Measurements from ENCODE around the gene MAGI2.
A peak's percentile ranks its signal among the peaks of the same experiment; 100 is the strongest.
"Not testable (repeated sequence)": the region's sequence is repeated elsewhere in the genome, so short reads cannot be mapped to it uniquely, and the experiment has no call there.

The MAGI2 gene

DNA sequence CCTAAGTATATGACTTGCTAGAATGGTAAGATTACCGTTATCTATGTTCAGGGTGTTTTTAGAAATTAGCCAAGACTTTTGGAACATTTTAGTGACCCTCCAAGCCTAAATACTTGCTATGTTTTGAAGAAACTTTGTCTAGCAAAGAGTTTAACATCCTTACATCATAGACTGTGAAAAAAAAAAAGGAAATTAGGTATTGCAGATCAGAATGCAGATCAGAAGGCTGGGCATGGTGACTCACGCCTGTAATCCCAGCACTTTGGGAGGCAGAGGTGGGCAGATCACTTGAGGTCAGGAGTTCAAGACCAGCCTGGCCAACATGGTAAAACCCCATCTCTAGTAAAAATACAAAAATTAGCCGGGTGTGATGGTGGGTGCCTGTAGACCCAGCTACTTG lies 10.7 kb downstream of the MAGI2 start:
- FAIRE-seq: not testable (repeated sequence)

DNA sequence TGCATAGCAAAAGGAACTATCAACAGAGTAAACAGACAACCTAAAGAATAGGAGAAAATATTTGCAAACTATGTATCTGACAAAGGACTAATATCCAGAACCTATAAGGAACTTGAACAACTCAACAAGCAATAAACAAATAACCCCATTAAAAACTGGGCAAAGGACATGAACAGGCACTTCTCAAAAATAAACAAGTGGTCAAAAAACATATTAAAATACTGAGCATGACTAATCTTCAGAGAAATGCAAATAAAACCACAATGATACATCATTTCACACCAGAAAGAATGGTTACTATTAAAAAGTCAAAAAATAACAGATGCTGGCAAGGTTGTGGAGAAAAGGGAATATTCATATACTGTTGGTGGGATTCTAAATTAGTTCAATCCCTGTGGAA lies 17.1 kb downstream of the MAGI2 start:
- no peak for FAIRE-seq

DNA sequence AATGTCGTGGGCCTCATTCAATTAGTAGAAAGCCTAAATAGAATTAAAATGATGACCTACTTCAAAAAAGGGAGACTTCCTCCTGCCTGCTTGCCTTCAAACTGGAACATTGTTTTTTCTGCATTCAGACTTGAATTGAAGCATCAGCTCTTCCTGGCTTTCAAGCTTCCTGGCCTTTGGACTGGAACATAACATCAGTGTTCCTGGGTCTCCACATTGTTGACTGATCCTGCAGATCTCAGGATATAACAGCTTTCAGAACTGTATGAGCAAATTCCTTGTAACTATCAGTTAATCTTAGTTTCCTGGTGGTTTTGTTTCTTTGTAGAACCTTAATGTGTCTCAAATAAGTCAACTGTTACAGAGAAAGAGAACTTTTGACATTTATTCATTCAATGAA lies 18.6 kb downstream of the MAGI2 start:
- FAIRE-seq: no peak

DNA sequence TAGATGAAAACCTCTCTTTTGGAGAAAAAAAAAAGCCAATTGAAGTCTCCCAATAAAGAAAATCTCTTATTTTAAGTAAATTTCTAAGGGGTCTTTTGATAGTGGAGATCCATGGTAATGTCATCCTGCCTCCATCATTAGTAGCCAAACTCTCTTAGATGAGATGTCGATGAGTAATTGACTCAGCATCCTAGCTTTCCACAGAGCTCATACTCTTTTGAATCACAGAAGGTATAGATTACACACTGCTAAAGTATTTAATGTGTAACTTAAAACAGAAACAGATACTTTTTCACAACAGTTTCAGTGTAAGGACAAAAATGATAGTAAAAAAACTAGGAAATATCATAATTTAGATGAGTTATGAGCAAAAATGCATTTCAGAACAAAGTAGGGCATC lies 19.4 kb downstream of the MAGI2 start:
- no peak for FAIRE-seq

DNA sequence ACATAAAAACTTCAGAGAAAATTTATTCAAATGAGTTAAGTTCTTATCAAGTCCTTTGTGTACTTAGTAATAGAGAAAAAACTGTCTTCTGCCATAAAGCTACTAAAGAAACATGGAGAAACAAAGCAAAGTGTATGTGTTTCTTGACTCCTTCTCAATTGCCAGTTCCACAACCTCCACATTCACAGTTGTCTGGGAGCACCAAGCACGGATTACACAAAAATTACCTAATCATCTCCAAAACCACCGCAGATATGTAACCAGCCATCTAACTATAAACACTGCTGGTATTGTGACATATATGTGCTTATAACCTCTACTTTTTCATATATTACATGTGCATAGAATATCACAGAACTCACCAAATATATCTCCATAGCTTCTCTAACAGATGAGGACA lies 23.1 kb downstream of the MAGI2 start:
- FAIRE-seq: no peak

DNA sequence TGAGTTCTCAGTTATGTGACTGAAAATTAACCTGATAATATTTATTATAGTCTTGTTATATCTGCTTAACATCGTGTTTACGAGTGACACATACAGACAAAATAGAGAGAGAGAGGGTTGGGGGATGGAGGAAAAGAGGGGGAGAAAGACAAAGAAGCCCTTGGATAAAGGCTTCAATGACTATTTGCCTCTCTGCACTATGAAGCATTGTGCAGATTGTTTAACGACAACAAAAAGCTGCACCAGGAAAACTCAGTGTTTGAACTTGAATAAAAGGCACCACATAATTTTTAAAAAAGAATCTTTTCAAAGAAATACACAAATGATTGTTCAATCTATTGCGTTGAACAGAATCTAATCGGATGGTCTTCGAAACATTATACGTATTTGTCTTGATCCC lies 27.8 kb downstream of the MAGI2 start:
- FAIRE-seq: no peak

DNA sequence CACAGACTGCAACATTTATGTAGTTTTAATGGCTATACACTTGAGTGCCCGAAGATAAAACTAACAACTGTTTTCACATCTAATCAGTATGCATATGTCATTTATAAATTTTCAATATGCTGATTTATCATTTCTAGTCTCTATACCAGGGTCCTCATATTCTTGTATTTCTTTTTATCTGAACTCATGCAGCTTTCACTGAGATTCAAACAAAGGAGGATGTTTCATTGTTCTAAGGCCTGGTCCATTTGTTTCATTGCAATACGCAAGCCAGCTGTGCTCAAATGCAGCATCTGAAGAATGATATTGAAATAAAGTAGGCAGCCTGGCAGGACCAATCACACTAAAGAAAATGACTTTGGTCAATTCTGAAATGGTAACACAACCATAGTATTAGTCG lies 31.7 kb downstream of the MAGI2 start:
- no peak for FAIRE-seq

DNA sequence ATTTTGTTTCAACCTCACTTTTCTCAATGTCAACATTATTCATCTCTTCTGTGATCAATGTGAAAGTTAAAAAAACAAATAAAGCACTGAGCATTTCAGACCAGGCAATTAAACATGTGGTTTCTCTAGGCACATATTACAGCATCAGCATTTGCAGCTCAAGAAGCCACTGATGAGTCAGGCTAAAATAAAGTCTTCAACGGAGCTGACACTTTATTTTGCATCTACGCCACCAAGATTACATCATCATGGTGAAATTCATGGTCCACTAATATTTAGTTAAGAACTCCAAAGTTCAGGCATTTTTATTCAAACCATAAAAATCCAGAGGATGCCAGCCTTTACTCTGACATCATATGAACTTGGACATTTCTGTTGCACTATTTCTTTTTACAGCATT lies 33.0 kb downstream of the MAGI2 start:
- FAIRE-seq: peak; percentile 99

DNA sequence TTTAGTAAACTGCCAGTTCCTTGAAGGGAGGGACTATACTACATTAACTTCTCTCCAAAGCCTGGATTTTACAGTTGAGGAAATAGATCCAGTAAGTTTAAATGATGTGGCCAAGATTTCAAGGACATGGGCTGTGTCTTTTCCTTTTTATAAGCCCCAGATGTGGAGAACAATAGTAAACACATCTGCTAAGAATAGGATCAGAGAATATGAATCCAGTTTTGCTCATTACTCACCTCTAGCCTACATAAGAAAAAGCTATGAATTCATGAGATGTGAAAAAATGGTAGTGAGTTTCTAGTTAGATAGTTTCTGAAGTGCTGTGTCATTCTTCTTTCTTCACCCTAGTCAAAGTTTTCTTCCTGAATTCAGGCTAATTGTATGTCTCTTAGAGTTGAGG lies 38.6 kb downstream of the MAGI2 start:
- peak; percentile 9 for FAIRE-seq

DNA sequence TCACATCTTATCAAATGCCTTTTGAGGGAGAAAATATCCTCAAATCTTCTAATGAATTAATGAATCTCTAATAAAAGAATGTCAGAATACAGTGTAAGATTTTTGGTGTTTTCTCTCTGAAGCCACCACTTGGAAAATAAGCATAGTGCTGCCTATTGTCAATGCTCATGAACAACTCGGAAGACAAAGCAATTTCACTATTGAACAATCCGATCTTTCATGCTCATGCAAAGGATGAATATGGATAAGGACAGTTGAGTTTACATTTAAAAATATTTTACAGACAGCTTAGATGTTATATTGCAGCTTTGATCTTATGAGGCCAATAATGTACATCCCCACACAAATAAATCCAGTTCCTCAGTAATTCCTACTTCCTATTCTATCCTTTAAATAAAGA lies 40.6 kb downstream of the MAGI2 start:
- no peak for FAIRE-seq

DNA sequence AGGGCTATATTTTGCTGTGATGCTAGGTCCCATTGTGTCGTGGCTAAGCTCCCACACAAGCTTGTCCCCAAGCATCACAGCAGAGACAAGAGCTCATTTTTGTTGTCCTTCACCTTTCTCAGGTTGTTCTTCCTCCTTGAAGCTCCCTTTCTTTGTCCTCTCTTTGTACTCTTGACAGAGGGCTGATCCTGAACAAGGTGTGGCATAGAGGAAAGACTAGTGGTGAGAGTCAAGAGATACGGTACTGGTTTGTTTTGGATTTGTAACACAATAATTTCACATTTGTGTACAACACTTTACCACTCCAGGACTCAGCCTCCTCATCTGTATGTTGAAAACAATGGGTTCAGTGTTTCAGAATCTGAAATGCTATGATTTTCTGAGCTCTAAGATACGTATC lies 41.0 kb downstream of the MAGI2 start:
- no peak for FAIRE-seq

DNA sequence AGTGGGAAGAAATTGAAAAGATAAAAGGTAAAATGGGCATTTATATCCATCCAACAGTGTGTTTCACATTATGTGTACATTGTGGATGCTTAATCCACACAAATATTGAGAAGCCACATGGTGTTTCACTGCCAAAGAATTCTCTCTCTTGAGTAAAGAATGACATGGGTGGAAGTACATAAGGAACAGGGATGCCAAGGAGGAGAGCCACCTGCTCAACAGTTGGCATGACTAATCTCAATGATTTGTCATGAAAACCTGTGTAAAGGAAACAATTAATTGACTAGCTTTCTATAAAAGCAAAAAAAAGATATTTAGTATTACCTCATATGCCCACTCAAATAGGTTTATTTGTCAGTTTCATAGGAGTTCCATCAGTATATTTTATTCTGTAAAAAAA lies 43.1 kb downstream of the MAGI2 start:
- no peak for FAIRE-seq

DNA sequence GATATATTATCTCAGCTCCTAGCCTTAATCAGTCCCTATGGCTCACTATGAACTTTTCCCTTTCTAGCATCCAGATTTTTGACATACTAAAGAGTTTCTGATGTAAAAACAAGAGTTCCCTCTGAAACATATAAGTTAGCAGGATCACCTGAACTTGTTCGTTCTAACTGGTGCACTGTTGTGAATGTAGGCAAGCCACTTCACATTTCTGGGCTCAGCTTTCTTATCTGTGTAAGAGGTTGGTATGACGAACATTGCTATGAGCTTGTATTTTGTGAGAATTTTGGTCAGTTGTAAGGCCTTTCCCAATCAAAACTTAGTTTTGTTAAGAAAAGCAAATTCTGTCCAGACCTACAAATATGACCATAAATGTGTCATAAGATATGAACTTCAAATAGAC lies 46.1 kb downstream of the MAGI2 start:
- no peak for FAIRE-seq

DNA sequence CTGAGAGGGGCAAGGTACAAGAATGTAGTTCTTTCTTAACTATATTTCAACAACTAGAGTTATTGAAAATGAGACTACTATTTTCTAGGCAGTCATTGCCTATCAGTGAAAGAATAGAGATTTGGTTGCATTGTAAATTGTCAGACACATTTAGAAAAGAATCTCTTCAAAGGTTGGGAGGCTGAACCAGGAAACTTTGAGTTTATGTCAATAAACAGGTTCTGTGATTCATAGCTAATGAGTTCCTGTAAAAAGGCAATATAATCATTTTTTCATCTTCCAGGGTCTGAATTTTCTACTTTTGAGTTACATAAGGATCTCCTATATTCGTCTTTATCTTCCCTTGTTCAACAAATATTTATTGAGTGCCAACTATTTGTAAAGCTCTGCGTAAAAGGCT lies 47.1 kb downstream of the MAGI2 start:
- no peak for FAIRE-seq

DNA sequence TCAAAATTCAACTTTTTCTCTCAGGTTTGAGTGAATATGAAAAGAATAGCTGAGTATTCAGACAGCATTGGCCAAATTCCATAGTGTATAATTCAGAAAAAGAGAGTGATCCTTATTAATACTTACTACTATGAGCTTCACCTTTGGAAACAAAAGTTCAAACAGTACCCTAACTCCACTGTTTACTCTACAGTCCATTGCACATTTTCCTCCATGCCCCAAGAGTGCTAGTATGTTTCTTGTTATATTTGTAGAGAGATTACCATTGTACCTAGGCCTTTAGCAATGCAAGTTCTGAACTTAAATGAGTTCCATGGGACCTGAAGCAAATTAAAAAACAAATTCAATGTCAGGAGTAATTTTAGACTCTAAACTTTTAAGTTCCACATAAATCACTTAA lies 48.1 kb downstream of the MAGI2 start:
- FAIRE-seq: peak; percentile 78

DNA sequence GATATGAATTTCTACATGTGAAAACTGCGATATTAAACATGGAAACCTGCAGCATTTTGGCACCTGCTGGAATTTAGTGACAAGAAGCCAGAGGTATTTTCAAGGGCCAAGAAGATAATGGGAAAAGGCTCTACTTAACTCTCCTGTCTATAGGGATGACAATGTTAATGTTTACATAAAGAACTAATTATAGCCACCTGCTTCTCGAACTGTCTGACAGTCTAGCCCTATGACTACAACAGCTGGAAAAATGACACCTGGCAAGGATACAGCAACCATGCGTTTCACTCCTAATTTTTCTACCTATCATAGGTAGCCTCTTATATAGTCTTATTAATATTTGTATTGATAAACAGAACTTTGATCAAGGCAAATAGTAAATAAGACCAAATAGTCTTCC lies 49.6 kb downstream of the MAGI2 start:
- FAIRE-seq: peak; percentile 78

DNA sequence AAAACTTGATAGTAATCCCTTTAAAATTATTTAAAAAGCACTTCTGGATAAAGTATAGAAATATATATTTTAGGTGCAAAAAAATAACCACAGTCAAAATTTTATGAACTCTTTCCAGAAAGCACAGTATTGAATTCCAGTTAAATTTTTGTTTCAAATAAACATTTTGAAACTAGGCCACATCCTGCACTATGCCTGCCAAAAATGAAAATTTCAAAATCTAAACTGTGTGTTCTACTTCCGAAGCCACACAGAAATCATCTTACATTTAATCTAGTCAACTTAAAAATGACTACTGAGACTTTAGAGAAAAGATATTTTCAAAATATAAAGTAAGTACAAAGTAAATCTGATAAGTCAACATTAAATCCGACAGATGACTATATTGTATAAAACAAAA lies 50.0 kb downstream of the MAGI2 start:
- peak; percentile 24 for FAIRE-seq

DNA sequence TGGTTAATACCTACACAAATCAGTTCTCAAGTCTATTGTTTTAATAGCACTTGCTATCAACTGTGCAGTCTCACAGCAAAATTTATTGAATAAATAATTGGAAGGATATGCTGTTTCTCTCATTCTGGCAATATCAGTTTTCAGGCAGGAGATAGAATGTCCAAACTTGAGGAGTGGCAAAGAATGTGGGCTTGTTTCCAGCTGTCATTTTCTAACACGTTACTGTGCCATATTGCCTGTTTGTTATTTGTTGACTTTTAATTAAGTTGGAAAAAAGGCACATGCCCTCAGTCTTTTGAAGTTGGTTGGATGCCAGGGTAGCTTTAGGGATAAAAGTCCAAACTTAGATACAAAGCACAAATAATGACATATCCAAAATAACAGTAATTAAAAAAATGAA lies 52.2 kb downstream of the MAGI2 start:
- FAIRE-seq: no peak

DNA sequence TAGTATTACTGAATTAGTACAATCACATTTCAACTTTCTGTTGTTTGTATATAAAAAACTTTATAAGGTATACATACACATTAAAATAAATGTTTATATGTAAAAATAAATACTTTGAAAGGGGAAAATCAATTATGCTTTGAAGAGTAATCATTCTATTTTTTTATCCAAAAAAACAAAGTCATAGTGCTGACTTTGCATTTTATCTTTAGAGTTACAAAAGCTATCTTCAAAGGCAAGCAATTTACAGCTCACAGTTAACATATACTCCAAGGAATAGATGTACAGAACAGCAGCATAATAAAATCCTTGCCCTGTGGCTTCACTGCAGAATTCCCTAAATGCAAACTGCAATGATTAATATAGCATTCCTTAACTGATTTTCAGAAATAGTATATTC lies 53.2 kb downstream of the MAGI2 start:
- no peak for FAIRE-seq

DNA sequence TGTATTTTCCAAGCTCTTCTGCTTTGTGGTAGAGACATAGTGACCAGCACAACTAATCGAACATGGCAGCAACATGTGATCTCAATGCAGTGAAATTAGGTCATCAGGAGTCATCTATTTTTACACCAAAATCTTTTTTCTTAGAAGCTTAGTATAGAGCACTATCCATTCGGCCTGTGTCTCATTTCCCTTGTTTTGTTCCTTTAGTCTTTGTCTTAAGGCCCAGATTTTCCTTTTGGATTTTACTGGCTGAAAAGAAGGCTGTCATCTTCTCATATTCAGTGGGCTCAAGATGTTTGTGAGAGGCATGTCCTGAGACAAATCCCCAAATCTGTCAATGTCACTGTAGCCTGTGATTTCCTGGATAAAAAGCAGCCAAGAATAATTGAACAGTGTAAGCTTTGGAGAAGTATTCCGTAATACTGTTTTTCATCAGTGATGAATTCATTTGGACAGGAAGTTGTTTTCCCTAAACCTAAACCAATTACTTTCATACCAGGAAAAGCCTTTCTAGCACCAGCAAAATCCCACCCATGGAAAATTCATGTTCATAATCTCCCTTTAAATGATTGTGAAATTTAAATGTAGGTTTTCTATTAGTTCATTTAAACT lies 55.2 kb downstream of the MAGI2 start:
- peak; percentile 72 for FAIRE-seq

DNA sequence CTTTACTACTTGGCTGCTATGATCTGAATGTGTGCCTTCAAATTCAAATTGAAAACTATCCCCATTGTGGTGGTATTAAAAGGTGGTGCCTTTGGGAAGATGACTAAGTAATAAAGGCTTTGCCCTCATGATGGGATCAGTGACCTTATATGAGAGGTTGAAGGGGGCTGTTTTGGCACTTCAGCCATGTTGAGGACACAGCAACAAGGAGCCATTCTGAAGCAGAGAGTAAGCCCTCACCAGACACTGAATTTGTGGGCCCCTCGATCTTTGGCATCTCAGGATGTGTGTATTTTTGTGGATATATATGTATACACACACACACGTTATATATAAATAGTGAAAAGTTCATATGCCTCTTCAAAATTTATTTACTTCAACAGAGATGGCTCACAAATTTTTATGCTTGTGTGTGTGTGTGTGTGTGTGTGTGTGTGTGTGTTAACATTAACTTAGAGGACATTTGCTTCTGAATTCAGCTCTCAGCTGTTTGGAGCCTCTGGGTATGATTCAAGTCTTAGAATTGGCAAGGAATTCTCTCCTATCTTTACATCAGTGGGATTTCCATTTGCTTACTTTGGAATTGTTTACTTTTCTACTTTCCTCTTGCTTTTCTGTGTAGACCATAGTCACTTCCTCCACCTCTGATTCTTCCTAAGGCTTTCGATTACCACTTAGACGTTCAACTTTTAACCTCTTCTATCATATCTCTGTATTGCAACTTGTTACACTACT lies 66.6 kb downstream of the MAGI2 start:
- FAIRE-seq: no peak

DNA sequence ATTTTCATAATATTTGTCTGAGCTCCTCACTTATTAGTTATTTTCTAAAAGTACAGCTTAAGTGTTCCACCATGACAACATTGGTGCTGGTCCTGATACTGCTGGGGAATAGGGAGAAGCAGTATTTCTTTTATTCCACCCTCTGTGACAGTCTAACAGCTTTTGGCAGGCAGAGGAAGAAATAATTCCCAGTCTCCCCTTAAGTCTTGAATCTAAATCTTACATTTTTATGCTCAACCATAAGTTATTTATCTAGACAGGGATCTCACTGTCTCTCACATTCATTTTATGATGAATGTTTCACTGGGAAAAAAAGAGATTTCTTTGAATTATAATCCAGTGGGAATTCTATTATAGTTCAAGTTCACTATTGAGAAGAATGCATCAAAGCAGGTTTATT lies 71.5 kb downstream of the MAGI2 start:
- FAIRE-seq: no peak

DNA sequence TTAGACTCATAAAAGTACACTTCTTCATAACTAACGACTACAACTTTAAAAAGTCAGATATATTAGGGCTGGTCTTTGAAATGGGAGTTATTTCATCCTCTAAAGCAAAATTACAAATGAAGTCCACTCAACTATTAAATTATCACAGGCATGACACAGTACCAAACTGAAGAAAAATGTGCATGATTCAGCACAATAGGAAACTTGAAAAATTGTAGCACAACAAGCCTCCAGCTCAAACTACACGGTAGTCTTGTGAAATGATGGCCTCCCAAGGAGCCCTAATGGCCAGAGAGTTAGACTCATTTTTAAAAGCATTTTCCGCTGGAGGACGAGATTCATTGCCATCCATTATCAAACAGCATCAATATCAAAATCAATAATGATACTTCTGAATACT lies 76.4 kb downstream of the MAGI2 start:
- peak; percentile 5 for FAIRE-seq

DNA sequence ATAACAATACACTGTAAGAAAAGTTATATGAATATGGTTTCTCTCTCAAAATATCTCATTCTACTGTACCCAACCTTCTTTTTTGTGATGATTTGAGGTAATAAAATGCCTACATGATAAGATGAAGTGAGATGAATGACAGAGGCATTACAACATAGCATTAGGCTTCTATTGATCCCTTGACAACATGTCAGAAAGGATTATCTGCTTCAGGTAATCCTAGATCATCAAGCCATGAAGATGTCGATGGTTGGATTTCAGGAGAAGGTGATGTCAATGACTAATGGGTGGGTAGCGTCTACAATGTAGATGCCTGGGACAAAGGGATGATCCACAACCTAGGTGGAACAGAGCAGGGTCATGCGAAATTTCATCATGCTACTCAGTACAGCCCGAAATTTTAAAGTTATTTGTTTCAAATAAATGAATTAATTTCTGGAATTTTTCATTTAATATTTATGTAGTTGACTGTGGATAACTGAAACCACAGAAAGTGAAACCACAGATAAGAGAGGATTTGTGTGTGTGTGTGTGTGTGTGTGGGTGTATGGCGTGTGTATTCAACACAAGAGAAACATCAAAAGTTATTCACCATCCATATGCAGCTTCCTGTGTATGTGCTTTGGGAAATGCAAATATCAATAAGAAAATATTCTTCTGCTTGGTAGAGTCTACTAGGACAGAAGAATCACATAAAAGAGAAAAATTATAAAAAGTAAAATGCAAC lies 77.0 kb downstream of the MAGI2 start:
- FAIRE-seq: peak; percentile 49

Measured in islet of Langerhans (tissue), 1 donor.